Testis (tissue), 3 donors: ENCODE results near the gene FRMD4B. TPM values are rescaled to one million over a fixed set of nuclear protein-coding genes. Genes with fewer than 3 reads are reported as not detected.

Experiments used
- DNase-seq: peaks from one replicate; pipeline ENCODE4 v3.0.0-alpha.2; 2019
- H3K27ac ChIP-seq, 2 donors: fragments of 200-600 bp; sonication (generic); one replicate each; pipeline ENCODE4 v1.5.1; 2019
- H3K27me3 ChIP-seq: fragments of 200-600 bp; sonication (generic); one replicate; pipeline ENCODE4 v1.5.1; 2019
- H3K36me3 ChIP-seq: fragments of 200-600 bp; sonication (generic); one replicate; pipeline ENCODE4 v1.5.1; 2017; ENCODE audit warnings: low read depth; ENCODE audit errors: missing control alignments
- H3K4me1 ChIP-seq: fragments of 200-600 bp; sonication (generic); one replicate; pipeline ENCODE4 v1.5.1; 2019
- H3K4me3 ChIP-seq, 2 donors: fragments of 200-600 bp; sonication (generic); one replicate each; pipeline ENCODE4 v1.5.1; 2017 to 2019
- H3K9me3 ChIP-seq: fragments of 200-600 bp; sonication (generic); one replicate; pipeline ENCODE4 v1.5.1; 2017
- POLR2A ChIP-seq: fragments of 450-650 bp; IDR thresholded peaks from one replicate; pipeline ENCODE4 v1.6.1; 2017; ENCODE audit warnings: antibody characterized with exemption, mild to moderate bottlenecking, moderate library complexity
- WGBS, 2 donors: methylation state at CpG; one replicate each; pipeline ENCODE4 v1.1.5; 2018; 5-methylcytosine and 5-hydroxymethylcytosine counted together
- intact Hi-C: fragments of 100-400 bp; cut with DNase I; formaldehyde crosslinking; loops from one replicate; pipeline ENCODE4 v1.15.1; 2023; ENCODE audit warnings: low total_unique reads
- polyA plus RNA-seq: library from polyadenylated mRNA; stranded (reverse); fragments of 350-450 nt; fragmentation: Illumina TruSeq; extraction: RNeasy Lipid Tissue Mini Kit (QIAGEN cat#74804); gene quantifications from one replicate; pipeline ENCODE4 v1.2.3, GENCODE V29; 2014; ENCODE audit warnings: low read depth, low replicate concordance; ENCODE audit not compliant: insufficient read depth
- total RNA-seq, 2 donors: library from RNA; depleted of rRNA; stranded (reverse); fragments of >200 nt; gene quantifications; one replicate each; pipeline ENCODE4 v1.2.3, GENCODE V29; 2016
- TF ChIP-seq, protein P1 (sequence below), 3 experiments: fragments of 450-650 bp in 2 of 3; fragments of 200-600 bp in 1 of 3; sonication (generic) in 1 of 3; IDR thresholded peaks; one replicate each; pipeline ENCODE4 v1.5.1; 2016 to 2019; ENCODE audit warnings: antibody characterized with exemption in 3 of 3, mild to moderate bottlenecking in 2 of 3, moderate library complexity in 1 of 3

The FRMD4B gene
- total and polyA plus RNA-seq, 3 donors from 2014 or later, result 10.2 to 17.8 (median 13.7) TPM

DNA sequence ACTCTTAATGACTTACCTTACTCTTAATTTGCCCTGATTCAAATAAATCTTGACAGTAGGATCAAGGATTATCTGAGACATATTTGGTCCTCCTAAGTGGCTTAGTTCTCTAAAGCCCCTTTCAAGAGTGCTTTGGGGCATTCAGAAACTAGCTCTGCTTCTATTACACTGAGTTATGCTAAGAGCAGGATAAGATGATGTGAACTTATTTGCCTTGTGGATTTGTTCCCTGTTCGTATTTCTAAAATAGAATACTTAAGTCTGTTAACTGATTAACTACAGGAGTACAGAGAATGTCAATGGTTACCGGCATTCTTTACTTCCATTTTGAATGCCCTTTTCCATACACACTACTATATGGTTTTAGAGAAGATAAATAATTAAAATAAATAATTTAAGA, 14.8 kb upstream of the FRMD4B start:
- no peaks in the 10 kb centered on the region for H3K36me3 ChIP-seq
- TF ChIP-seq, protein P1, sequence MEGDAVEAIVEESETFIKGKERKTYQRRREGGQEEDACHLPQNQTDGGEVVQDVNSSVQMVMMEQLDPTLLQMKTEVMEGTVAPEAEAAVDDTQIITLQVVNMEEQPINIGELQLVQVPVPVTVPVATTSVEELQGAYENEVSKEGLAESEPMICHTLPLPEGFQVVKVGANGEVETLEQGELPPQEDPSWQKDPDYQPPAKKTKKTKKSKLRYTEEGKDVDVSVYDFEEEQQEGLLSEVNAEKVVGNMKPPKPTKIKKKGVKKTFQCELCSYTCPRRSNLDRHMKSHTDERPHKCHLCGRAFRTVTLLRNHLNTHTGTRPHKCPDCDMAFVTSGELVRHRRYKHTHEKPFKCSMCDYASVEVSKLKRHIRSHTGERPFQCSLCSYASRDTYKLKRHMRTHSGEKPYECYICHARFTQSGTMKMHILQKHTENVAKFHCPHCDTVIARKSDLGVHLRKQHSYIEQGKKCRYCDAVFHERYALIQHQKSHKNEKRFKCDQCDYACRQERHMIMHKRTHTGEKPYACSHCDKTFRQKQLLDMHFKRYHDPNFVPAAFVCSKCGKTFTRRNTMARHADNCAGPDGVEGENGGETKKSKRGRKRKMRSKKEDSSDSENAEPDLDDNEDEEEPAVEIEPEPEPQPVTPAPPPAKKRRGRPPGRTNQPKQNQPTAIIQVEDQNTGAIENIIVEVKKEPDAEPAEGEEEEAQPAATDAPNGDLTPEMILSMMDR (IDR thresholded peaks at IDR 0.05), result no peak
- TF ChIP-seq POLR2A, result no peak
- H3K4me3 ChIP-seq, result no peak overlapping the region
- H3K27ac ChIP-seq, result no peak overlapping the region
- H3K27me3 ChIP-seq, result no peaks in the 10 kb centered on the region
- intact Hi-C loops, result no loop called here
- 73 to 77% methylated on average over 2 of the region's 2 CpGs for WGBS, 2 donors
- DNase-seq, result no peak
- no peaks in the 10 kb centered on the region for H3K9me3 ChIP-seq
- no peaks in the 10 kb centered on the region for H3K4me1 ChIP-seq

DNA sequence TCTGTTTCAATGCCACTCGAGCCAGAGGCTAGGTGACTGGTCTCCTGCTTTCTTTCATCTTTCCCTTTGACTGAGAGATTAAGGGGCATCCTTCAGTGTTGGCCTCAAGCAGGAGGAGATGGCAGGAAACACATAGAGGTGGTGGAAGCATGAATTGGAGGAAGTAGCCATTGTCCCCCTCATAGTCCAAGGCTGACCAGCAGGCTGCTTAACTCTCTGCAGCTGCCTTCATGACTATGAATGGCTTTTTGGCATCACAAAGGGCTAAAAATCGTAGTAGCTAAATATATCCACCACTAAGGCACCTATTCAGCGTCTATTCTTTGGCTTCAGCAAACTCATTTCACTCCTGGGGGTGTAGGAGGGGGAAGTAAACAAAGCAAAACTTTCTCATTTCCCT, 7.0 kb upstream of the FRMD4B start:
- Histone ChIP-seq H3K4me3 (no peak overlapping the region), H3K9me3 (no peaks in the 10 kb centered on the region), H3K4me1 (no peaks in the 10 kb centered on the region), H3K36me3 (no peaks in the 10 kb centered on the region), H3K27ac (no peak overlapping the region), H3K27me3 (no peaks in the 10 kb centered on the region)
- TF ChIP-seq, protein P1 (IDR thresholded peaks at IDR 0.05), result no peak
- TF ChIP-seq POLR2A, result no peak
- intact Hi-C loops, result no loop called here
- DNase-seq, result no peak
- 71 to 82% methylated on average over 3 of the region's 3 CpGs for WGBS, 2 donors

DNA sequence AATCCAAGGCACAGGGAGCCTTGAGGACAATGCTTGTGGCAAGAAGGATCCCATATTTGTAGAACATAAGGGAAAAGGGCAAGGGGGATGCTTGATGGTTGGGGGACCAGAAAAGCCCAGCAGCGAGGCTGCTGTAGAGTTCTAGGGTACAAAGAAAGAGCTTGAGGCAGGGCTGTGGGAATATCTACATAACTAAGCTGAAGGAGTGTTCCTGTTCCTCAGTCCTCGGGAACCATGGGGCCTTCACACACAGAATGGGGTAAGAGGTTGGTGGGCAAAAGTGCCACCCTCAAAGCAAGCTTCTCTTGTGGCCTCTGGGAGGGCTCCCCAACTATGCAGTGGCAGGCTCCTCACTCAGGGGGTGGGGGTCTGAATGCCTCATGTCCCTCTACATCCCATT, 6.5 kb upstream of the FRMD4B start:
- no peak overlapping the region for H3K4me3 ChIP-seq
- no peaks in the 10 kb centered on the region for H3K27me3 ChIP-seq
- DNase-seq, result no peak
- TF ChIP-seq, protein P1 (IDR thresholded peaks at IDR 0.05), result no peak
- no peak for TF ChIP-seq POLR2A
- H3K36me3 ChIP-seq, result no peaks in the 10 kb centered on the region
- no peak overlapping the region for H3K27ac ChIP-seq
- 91 to 93% methylated on average over 2 of the region's 2 CpGs for WGBS, 2 donors
- H3K4me1 ChIP-seq, result no peaks in the 10 kb centered on the region
- intact Hi-C loops, result no loop called here
- no peaks in the 10 kb centered on the region for H3K9me3 ChIP-seq

DNA sequence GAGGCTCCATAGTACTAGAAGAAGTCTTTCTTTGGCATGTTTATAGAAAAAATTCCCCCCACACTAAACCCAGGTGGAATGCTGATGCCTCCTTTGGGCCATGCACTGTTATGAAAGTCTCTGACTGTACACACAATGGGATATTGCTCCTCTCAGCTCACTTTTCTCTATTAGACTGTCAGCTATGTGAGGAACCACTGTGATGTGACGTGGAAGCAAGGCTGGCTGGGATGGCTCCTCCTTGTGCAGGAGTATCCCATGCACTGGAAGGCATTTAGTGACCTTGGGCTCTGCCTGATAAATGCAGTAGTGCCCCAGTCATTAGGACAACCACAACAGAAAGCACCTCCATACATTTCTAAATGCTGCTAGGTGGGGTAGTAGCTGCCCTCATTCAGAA, 5.7 kb upstream of the FRMD4B start:
- no peaks in the 10 kb centered on the region for H3K27me3 ChIP-seq
- no peak overlapping the region for H3K27ac ChIP-seq
- no peak for TF ChIP-seq POLR2A
- TF ChIP-seq, protein P1 (IDR thresholded peaks at IDR 0.05), result no peak
- intact Hi-C loops, result no loop called here
- 63 to 78% methylated on average over 1 of the region's 1 CpG for WGBS, 2 donors
- H3K4me3 ChIP-seq, result no peak overlapping the region
- no peaks in the 10 kb centered on the region for H3K36me3 ChIP-seq
- H3K9me3 ChIP-seq, result no peaks in the 10 kb centered on the region
- no peaks in the 10 kb centered on the region for H3K4me1 ChIP-seq
- DNase-seq, result no peak

DNA sequence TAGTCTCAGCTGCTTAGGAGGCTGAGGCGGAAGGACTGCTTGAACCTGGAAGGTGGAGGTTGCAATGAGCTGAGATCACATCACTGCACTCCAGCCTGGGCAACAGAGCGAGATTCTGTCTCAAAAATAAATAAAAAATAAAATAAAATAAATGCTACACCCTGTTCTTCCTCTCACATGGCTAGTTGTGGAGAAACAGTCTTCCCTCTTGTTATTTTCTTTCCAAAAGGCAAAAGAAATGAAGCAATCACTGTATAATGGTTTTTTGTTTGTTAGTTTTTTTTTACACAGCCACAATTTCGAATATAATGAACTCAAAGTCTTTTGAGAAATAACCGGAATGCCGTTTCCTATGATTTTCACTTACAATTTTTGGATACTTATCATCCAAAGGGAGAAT, 4.9 kb upstream of the FRMD4B start:
- no peak overlapping the region for H3K27ac ChIP-seq
- intact Hi-C loops, result no loop called here
- H3K27me3 ChIP-seq, result no peaks in the 10 kb centered on the region

More for the DNA sequence above, 4.9 kb upstream of the FRMD4B start:
- no peaks in the 10 kb centered on the region for H3K4me1 ChIP-seq
- no peak for TF ChIP-seq POLR2A
- TF ChIP-seq, protein P1 (IDR thresholded peaks at IDR 0.05), result no peak
- H3K36me3 ChIP-seq, result no peaks in the 10 kb centered on the region
- H3K9me3 ChIP-seq, result no peaks in the 10 kb centered on the region
- no peak overlapping the region for H3K4me3 ChIP-seq
- DNase-seq, result no peak
- WGBS, 2 donors, result 88 to 93% methylated on average over 5 of the region's 5 CpGs
